Neural cell (in vitro differentiated cells): ENCODE results near the gene ADH4. TPM values are rescaled to one million over a fixed set of nuclear protein-coding genes. Genes with fewer than 3 reads are reported as not detected.
"Not testable (repeated sequence)": the region's sequence is repeated elsewhere in the genome, so short reads cannot be mapped to it uniquely, and the experiment has no call there.

Source experiments
- H2AFZ ChIP-seq: fragments of 200-600, 300-800 bp; sonication (generic), shearing (Covaris generic); 2 replicates; pipeline ENCODE4 v1.6.0; 2014; ENCODE audit warnings: low read depth, mild to moderate bottlenecking, antibody characterized with exemption, low read length, moderate library complexity
- H3F3A ChIP-seq: fragments of 200-600 bp; shearing (Covaris generic); 2 replicates; pipeline ENCODE4 v1.6.1; 2016; ENCODE audit warnings: mild to moderate bottlenecking, moderate library complexity, mixed read lengths, antibody characterized with exemption, low read length; ENCODE audit not compliant: insufficient read depth, poor library complexity, severe bottlenecking
- H3K27ac ChIP-seq: fragments of 200-600, 300-800 bp; sonication (generic), shearing (Covaris generic); 2 replicates; pipeline ENCODE4 v1.5.1; 2014; ENCODE audit warnings: mild to moderate bottlenecking, low read length, moderate library complexity
- H3K27me3 ChIP-seq: fragments of 300-800, 200-600 bp; sonication (generic), shearing (Covaris generic); 2 replicates; pipeline ENCODE4 v1.6.0; 2014; ENCODE audit warnings: mild to moderate bottlenecking, low read depth, low read length, moderate library complexity; ENCODE audit not compliant: insufficient read depth
- H3K36me3 ChIP-seq: fragments of 300-800, 200-600 bp; sonication (generic), shearing (Covaris generic); 2 replicates; pipeline ENCODE4 v1.5.1; 2014; ENCODE audit warnings: mild to moderate bottlenecking, antibody characterized with exemption, low read length, moderate library complexity; ENCODE audit not compliant: insufficient read depth
- H3K4me2 ChIP-seq: fragments of 300-800, 200-600 bp; sonication (generic), shearing (Covaris generic); 2 replicates; pipeline ENCODE4 v1.6.0; 2014; ENCODE audit warnings: mild to moderate bottlenecking, low read length
- H3K4me3 ChIP-seq: fragments of 300-800, 200-600 bp; sonication (generic), shearing (Covaris generic); 2 replicates; pipeline ENCODE4 v1.5.1; 2014; ENCODE audit warnings: mild to moderate bottlenecking, low read length, moderate library complexity
- H3K79me2 ChIP-seq: fragments of 200-600 bp; shearing (Covaris generic); replicated peaks from 2 replicates; pipeline ENCODE4 v1.6.0; 2014; ENCODE audit warnings: mild to moderate bottlenecking, low read length, moderate library complexity; ENCODE audit not compliant: insufficient read depth
- H3K9ac ChIP-seq: fragments of 300-800, 200-600 bp; sonication (generic), shearing (Covaris generic); 2 replicates; pipeline ENCODE4 v1.6.1; 2016; ENCODE audit warnings: mild to moderate bottlenecking, low read length, mixed read lengths
- H3K9me2 ChIP-seq: fragments of 200-600 bp; shearing (Covaris generic); 2 replicates; pipeline ENCODE4 v1.6.1; 2016; ENCODE audit warnings: mild to moderate bottlenecking, low read length, mixed read lengths; ENCODE audit not compliant: insufficient read depth
- H3K9me3 ChIP-seq: fragments of 200-600, 300-800 bp; sonication (generic), shearing (Covaris generic); 2 replicates; pipeline ENCODE4 v1.6.1; 2016; ENCODE audit warnings: mild to moderate bottlenecking, mixed run types, low read length, moderate library complexity, mixed read lengths
- H4K20me1 ChIP-seq: fragments of 200-600 bp; shearing (Covaris generic); 2 replicates; pipeline ENCODE4 v1.6.1; 2016; ENCODE audit warnings: mild to moderate bottlenecking, mixed run types; ENCODE audit not compliant: insufficient read depth
- CTCF ChIP-seq: fragments of 450-650 bp; IDR thresholded peaks from 2 replicates; pipeline ENCODE4 v1.5.1; 2014; ENCODE audit warnings: antibody characterized with exemption, mild to moderate bottlenecking, moderate library complexity; ENCODE audit not compliant: poor library complexity, severe bottlenecking
- EP300 ChIP-seq: fragments of 450-650 bp; conservative IDR thresholded peaks from 2 replicates; pipeline ENCODE4 v1.6.1; 2014; ENCODE audit warnings: antibody characterized with exemption, mild to moderate bottlenecking, moderate library complexity; ENCODE audit not compliant: poor library complexity, severe bottlenecking
- EZH2 ChIP-seq: fragments of 200-600, 300-800 bp; shearing (Covaris generic), sonication (generic); IDR thresholded peaks from 2 replicates; pipeline ENCODE4 v1.6.1; 2014; ENCODE audit warnings: antibody characterized with exemption, low read length, borderline replicate concordance, mild to moderate bottlenecking; ENCODE audit not compliant: insufficient read depth, poor library complexity, severe bottlenecking
- POLR2AphosphoS5 ChIP-seq: IDR thresholded peaks from 2 replicates; pipeline ENCODE4 v1.6.1; 2012
- RAD21 ChIP-seq: fragments of 450-650 bp; conservative IDR thresholded peaks from 2 replicates; pipeline ENCODE4 v1.6.1; 2014; ENCODE audit warnings: antibody characterized with exemption, mild to moderate bottlenecking, moderate library complexity
- polyA plus RNA-seq: library from polyadenylated mRNA; depleted of rRNA; stranded (reverse); fragments of >200 nt; gene quantifications from 2 replicates; pipeline ENCODE4 v1.2.3, GENCODE V29; 2014

ADH4 gene
- polyA plus RNA-seq, 1 donor from 2014 or later: not detected

- no peak overlapping the region for H3K4me2 ChIP-seq
- no peak overlapping the region for H2AFZ ChIP-seq
- H3K9me3 ChIP-seq: no peaks in the 10 kb centered on the region
- no peak overlapping the region for H3K9ac ChIP-seq
- H3K9me2 ChIP-seq: no peaks in the 10 kb centered on the region
- H4K20me1 ChIP-seq: no peaks in the 10 kb centered on the region
- peaks cover 15% of the 10 kb centered on the region for H3K36me3 ChIP-seq
- H3K27ac ChIP-seq: no peak overlapping the region
- no peaks in the 10 kb centered on the region for H3K27me3 ChIP-seq
- no peaks in the 10 kb centered on the region for H3F3A ChIP-seq
- TF ChIP-seq RAD21: no peak
- TF ChIP-seq EP300: no peak
- no peak overlapping the region for H3K4me3 ChIP-seq
- peaks cover 15% of the 10 kb centered on the region for H3K79me2 ChIP-seq
Observed at GRCh38 chr4:99082192-99082591, 61.9 kb downstream of the ADH4 start.

- H3K4me3 ChIP-seq, H4K20me1 ChIP-seq, H3K4me2 ChIP-seq, H3K9ac ChIP-seq, H3K27me3 ChIP-seq, H3K9me2 ChIP-seq, H3K9me3 ChIP-seq, H3K79me2 ChIP-seq, H2AFZ ChIP-seq, H3K27ac ChIP-seq, H3F3A ChIP-seq: not testable (repeated sequence)
- H3K36me3 ChIP-seq: peaks cover 16% of the 10 kb centered on the region
Observed at GRCh38 chr4:99080869-99081268, 63.2 kb downstream of the ADH4 start.

- no peaks in the 10 kb centered on the region for H3K9me2 ChIP-seq
- no peaks in the 10 kb centered on the region for H3K27me3 ChIP-seq
- H3K4me2 ChIP-seq: no peak overlapping the region
- no peaks in the 10 kb centered on the region for H4K20me1 ChIP-seq
- no peak overlapping the region for H3K27ac ChIP-seq
- peaks cover 16% of the 10 kb centered on the region for H3K36me3 ChIP-seq
- peaks cover 4% of the 10 kb centered on the region for H3K79me2 ChIP-seq
- no peak overlapping the region for H3K9ac ChIP-seq
- no peaks in the 10 kb centered on the region for H3K9me3 ChIP-seq
- no peaks in the 10 kb centered on the region for H3F3A ChIP-seq
- TF ChIP-seq POLR2AphosphoS5 (no peak), CTCF (no peak)
- H3K4me3 ChIP-seq: no peak overlapping the region
- H2AFZ ChIP-seq: no peak overlapping the region
Observed at GRCh38 chr4:99079625-99080295, 64.3 kb downstream of the ADH4 start.

GRCh38 chr4:99078931-99079624 lies 65.0 kb downstream of the ADH4 start:
- H2AFZ ChIP-seq: no peak overlapping the region
- no peak overlapping the region for H3K4me3 ChIP-seq
- no peaks in the 10 kb centered on the region for H3K9me3 ChIP-seq
- H3F3A ChIP-seq: no peaks in the 10 kb centered on the region
- no peaks in the 10 kb centered on the region for H3K9me2 ChIP-seq
- H3K9ac ChIP-seq: no peak overlapping the region
- TF ChIP-seq POLR2AphosphoS5 (no peak), EZH2 (no peak)
- peaks cover 16% of the 10 kb centered on the region for H3K36me3 ChIP-seq
- peaks cover 4% of the 10 kb centered on the region for H3K79me2 ChIP-seq
- H4K20me1 ChIP-seq: no peaks in the 10 kb centered on the region
- no peak overlapping the region for H3K27ac ChIP-seq
- no peaks in the 10 kb centered on the region for H3K27me3 ChIP-seq
- no peak overlapping the region for H3K4me2 ChIP-seq
